ENCODE data around the gene ZNF205. TPM values are rescaled to one million over a fixed set of nuclear protein-coding genes. Genes with fewer than 3 reads are reported as not detected.

ZNF205 gene
- total RNA-seq, 1 donor from 2014 or later, result 15.4 TPM

DNA sequence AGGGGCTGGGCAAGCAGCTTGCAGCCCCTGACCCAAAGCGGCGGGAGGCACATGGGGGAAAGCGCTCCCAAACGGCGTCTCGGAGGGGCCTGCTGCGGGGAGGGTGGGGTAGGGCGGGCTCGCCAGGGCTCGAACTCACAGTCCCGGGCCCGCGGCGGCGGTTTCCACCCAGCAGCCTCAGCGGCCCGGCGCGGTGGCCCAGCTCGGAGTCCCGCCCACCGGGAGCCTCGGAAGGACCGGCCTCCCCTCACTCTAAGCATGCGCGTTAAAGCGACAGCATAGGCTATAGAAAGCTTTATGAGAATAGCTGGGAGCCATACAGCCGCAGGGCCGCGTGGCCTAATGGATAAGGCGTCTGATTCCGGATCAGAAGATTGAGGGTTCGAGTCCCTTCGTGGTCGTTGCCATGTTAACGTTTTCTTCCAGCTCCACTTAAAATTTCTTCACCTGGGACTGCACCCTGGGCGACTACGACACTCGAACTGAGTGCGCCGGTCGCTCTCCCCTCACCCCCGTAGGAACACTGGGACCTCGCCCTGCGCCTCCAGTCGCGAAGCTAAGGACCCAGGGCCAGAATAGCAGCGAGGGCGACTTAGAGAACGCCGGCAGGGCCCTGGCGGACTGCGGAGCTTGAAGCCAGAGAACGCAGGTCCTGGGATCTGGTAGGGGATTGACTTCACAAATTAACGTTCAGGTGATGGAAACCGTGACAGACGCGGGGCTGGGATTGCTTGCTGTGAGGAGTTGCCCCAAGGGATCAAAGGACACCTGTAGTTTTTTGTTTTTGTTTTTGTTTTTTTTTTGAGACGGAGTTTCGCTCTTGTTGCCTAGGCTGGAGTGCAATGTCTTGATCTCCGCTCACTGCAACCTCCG is 38.2 kb downstream of the ZNF205 start:
- FAIRE-seq (no peak), DNase-seq (ENCODE audit: low read depth) (peak; percentile 87)
- peak overlapping the region; percentile 68 for H3K27ac ChIP-seq (ENCODE audit: low read depth, low read length)
- H3K27me3 Mint-ChIP-seq (ENCODE audit: low read depth, unreplicated experiment), result peaks cover 4% of the 10 kb centered on the region
- H3K4me3 ChIP-seq (ENCODE audit: insufficient read depth, low read depth, low read length), result peak overlapping the region; percentile 74
- no peaks in the 10 kb centered on the region for H3K36me3 Mint-ChIP-seq (ENCODE audit: low read depth, unreplicated experiment)
- no peaks in the 10 kb centered on the region for H3K79me2 ChIP-seq (ENCODE audit: insufficient read depth, low read length)
- H3K36me3 ChIP-seq (ENCODE audit: insufficient read depth, low read length), result no peaks in the 10 kb centered on the region
- H3K9me3 Mint-ChIP-seq (ENCODE audit: unreplicated experiment), result no peaks in the 10 kb centered on the region
- H3K27ac Mint-ChIP-seq (ENCODE audit: unreplicated experiment), result peak overlapping the region; percentile 84
- no peaks in the 10 kb centered on the region for H3K27me3 ChIP-seq (ENCODE audit: insufficient read depth, low read length)
- H3K9me3 ChIP-seq (ENCODE audit: insufficient read depth, low read depth, low read length), result no peaks in the 10 kb centered on the region
- H4K20me1 ChIP-seq (ENCODE audit: insufficient read depth, low read length), result peaks cover 4% of the 10 kb centered on the region
- peaks cover 2% of the 10 kb centered on the region for H3K4me1 ChIP-seq (ENCODE audit: insufficient read depth, low read length)
- peak overlapping the region; percentile 94 for H2AFZ ChIP-seq (ENCODE audit: low read depth, low read length)
- TF ChIP-seq EZH2 (IDR thresholded peaks at IDR 0.05; ENCODE audit: insufficient read depth, low read length), result no peak
- TF ChIP-seq, protein P1, sequence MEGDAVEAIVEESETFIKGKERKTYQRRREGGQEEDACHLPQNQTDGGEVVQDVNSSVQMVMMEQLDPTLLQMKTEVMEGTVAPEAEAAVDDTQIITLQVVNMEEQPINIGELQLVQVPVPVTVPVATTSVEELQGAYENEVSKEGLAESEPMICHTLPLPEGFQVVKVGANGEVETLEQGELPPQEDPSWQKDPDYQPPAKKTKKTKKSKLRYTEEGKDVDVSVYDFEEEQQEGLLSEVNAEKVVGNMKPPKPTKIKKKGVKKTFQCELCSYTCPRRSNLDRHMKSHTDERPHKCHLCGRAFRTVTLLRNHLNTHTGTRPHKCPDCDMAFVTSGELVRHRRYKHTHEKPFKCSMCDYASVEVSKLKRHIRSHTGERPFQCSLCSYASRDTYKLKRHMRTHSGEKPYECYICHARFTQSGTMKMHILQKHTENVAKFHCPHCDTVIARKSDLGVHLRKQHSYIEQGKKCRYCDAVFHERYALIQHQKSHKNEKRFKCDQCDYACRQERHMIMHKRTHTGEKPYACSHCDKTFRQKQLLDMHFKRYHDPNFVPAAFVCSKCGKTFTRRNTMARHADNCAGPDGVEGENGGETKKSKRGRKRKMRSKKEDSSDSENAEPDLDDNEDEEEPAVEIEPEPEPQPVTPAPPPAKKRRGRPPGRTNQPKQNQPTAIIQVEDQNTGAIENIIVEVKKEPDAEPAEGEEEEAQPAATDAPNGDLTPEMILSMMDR (IDR thresholded peaks at IDR 0.05; ENCODE audit: insufficient read depth, low read depth, low read length), result no peak
- peak overlapping the region; percentile 92 for H3K4me2 ChIP-seq (ENCODE audit: low read length)
- peak overlapping the region; percentile 83 for H3K9ac ChIP-seq (ENCODE audit: low read length)
- H3K4me3 Mint-ChIP-seq (ENCODE audit: unreplicated experiment), result peak overlapping the region; percentile 86
- no peaks in the 10 kb centered on the region for H3K4me1 Mint-ChIP-seq (ENCODE audit: low read depth, unreplicated experiment)

DNA sequence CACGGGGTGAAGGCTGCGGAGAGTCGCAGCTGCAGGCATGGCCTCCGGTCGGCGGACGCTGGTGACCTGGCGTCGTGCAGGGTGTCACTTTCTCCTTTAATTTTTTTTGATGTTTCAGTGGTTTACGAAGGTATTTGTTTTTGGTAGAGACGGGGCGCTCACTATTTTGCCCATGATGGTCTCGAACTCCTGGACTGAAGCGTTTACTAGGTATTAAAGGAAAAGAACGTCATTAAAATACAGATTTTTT is 39.6 kb downstream of the ZNF205 start:
- H3K4me3 Mint-ChIP-seq (ENCODE audit: unreplicated experiment), result peak overlapping the region; percentile 86
- H3K36me3 Mint-ChIP-seq (ENCODE audit: low read depth, unreplicated experiment), result no peaks in the 10 kb centered on the region
- peak overlapping the region; percentile 67 for H3K4me3 ChIP-seq (ENCODE audit: insufficient read depth, low read depth, low read length)
- peaks cover 2% of the 10 kb centered on the region for H3K4me1 ChIP-seq (ENCODE audit: insufficient read depth, low read length)
- no peaks in the 10 kb centered on the region for H3K36me3 ChIP-seq (ENCODE audit: insufficient read depth, low read length)
- H2AFZ ChIP-seq (ENCODE audit: low read depth, low read length), result peak overlapping the region; percentile 91
- DNase-seq (ENCODE audit: low read depth) (no peak), FAIRE-seq (no peak)
- H4K20me1 ChIP-seq (ENCODE audit: insufficient read depth, low read length), result peaks cover 4% of the 10 kb centered on the region
- TF ChIP-seq, protein P1 (IDR thresholded peaks at IDR 0.05; ENCODE audit: insufficient read depth, low read depth, low read length), result no peak
- no peak for TF ChIP-seq EZH2 (IDR thresholded peaks at IDR 0.05; ENCODE audit: insufficient read depth, low read length)
- H3K9ac ChIP-seq (ENCODE audit: low read length), result no peak overlapping the region
- H3K27me3 Mint-ChIP-seq (ENCODE audit: low read depth, unreplicated experiment), result no peaks in the 10 kb centered on the region
- H3K79me2 ChIP-seq (ENCODE audit: insufficient read depth, low read length), result no peaks in the 10 kb centered on the region
- H3K9me3 Mint-ChIP-seq (ENCODE audit: unreplicated experiment), result no peaks in the 10 kb centered on the region
- peak overlapping the region; percentile 73 for H3K27ac Mint-ChIP-seq (ENCODE audit: unreplicated experiment)
- H3K4me2 ChIP-seq (ENCODE audit: low read length), result peak overlapping the region; percentile 93
- no peak overlapping the region for H3K27ac ChIP-seq (ENCODE audit: low read depth, low read length)
- H3K9me3 ChIP-seq (ENCODE audit: insufficient read depth, low read depth, low read length), result no peaks in the 10 kb centered on the region
- H3K27me3 ChIP-seq (ENCODE audit: insufficient read depth, low read length), result no peaks in the 10 kb centered on the region
- H3K4me1 Mint-ChIP-seq (ENCODE audit: low read depth, unreplicated experiment), result no peaks in the 10 kb centered on the region
